M059J (cell line): ENCODE data around the gene F5. TPM values are rescaled to one million over a fixed set of nuclear protein-coding genes. Genes with fewer than 3 reads are reported as not detected.

ENCODE experiments used
- DNase-seq: peaks from one replicate; pipeline ENCODE4 v3.0.0-alpha.2; 2012; ENCODE audit warnings: low read depth
- total RNA-seq: library from RNA; depleted of rRNA; stranded (reverse); fragments of >200 nt; shearing (Covaris generic); gene quantifications from 2 replicates; pipeline ENCODE4 v1.2.3, GENCODE V29; 2014; rRNA removed

Gene F5
- not detected in 2 replicates for total RNA-seq

- DNase-seq = peak; percentile 69
Observed at GRCh38 chr1:169586395-169587255, at the start of gene F5. F5 (minus strand) TSS chr1:169586481; CDS start chr1:169586386, 95 bp downstream.

GRCh38 chr1:169634877-169635276 is 48.6 kb upstream of the F5 start:
- no peak for DNase-seq

- DNase-seq = no peak
Observed at GRCh38 chr1:169634145-169634544, 47.9 kb upstream of the F5 start.

GRCh38 chr1:169631249-169631648 is 45.0 kb upstream of the F5 start:
- no peak for DNase-seq

GRCh38 chr1:169630006-169630405 is 43.7 kb upstream of the F5 start, which contains the start of gene SELP:
SELP (minus strand) TSS chr1:169630124; CDS start chr1:169630074, 50 bp downstream.
- DNase-seq = no peak

- DNase-seq = no peak
Observed at GRCh38 chr1:169624912-169625311, 38.6 kb upstream of the F5 start.

GRCh38 chr1:169624122-169624521 is 37.8 kb upstream of the F5 start:
- no peak for DNase-seq

- DNase-seq = no peak
Observed at GRCh38 chr1:169623132-169623926, 37.0 kb upstream of the F5 start.

GRCh38 chr1:169620565-169620964 is 34.3 kb upstream of the F5 start:
- DNase-seq = no peak

GRCh38 chr1:169618367-169618766 is 32.1 kb upstream of the F5 start:
- no peak for DNase-seq

- no peak for DNase-seq
Observed at GRCh38 chr1:169615803-169616202, 29.5 kb upstream of the F5 start.

- no peak for DNase-seq
Observed at GRCh38 chr1:169610858-169611257, 24.6 kb upstream of the F5 start.

- DNase-seq = no peak
Observed at GRCh38 chr1:169610108-169610507, 23.8 kb upstream of the F5 start.

- no peak for DNase-seq
Observed at GRCh38 chr1:169608226-169608625, 21.9 kb upstream of the F5 start.

- no peak for DNase-seq
Observed at GRCh38 chr1:169604781-169605560, 18.7 kb upstream of the F5 start.

- peak; percentile 39 for DNase-seq
Observed at GRCh38 chr1:169601096-169601881, 15.0 kb upstream of the F5 start.

- peak; percentile 24 for DNase-seq
Observed at GRCh38 chr1:169595764-169596711, 9.8 kb upstream of the F5 start.

- DNase-seq = no peak
Observed at GRCh38 chr1:169594391-169594790, 8.1 kb upstream of the F5 start.

GRCh38 chr1:169590932-169591331 is 4.7 kb upstream of the F5 start:
- no peak for DNase-seq
